Neuronal stem cell (in vitro differentiated cells): ENCODE results near the gene AMD1. TPM values are rescaled to one million over a fixed set of nuclear protein-coding genes. Genes with fewer than 3 reads are reported as not detected.

ENCODE experiments used
- DNase-seq: peaks from one replicate; pipeline ENCODE4 v3.0.0-alpha.2; 2013; ENCODE audit warnings: low spot score
- H2AFZ ChIP-seq: one replicate; pipeline ENCODE4 v1.6.1; 2013; ENCODE audit warnings: mild to moderate bottlenecking, low read length, inconsistent platforms
- H2AK5ac ChIP-seq: 2 replicates; pipeline ENCODE4 v1.6.1; 2013; ENCODE audit warnings: low read depth, mild to moderate bottlenecking, inconsistent platforms, low read length, moderate library complexity, mixed read lengths
- H2BK120ac ChIP-seq: 2 replicates; pipeline ENCODE4 v1.6.1; 2013; ENCODE audit warnings: low read depth, mild to moderate bottlenecking, inconsistent platforms, low read length, moderate library complexity, mixed read lengths
- H2BK12ac ChIP-seq: one replicate; pipeline ENCODE4 v1.6.1; 2013; ENCODE audit warnings: low read length, inconsistent platforms
- H2BK15ac ChIP-seq: 2 replicates; pipeline ENCODE4 v1.6.1; 2013; ENCODE audit warnings: mild to moderate bottlenecking, low read length, inconsistent platforms, mixed read lengths
- H2BK5ac ChIP-seq: one replicate; pipeline ENCODE4 v1.6.1; 2013; ENCODE audit warnings: inconsistent platforms, mild to moderate bottlenecking, low read length, moderate library complexity
- H3K14ac ChIP-seq: one replicate; pipeline ENCODE4 v1.6.1; 2013; ENCODE audit warnings: low read length, inconsistent platforms
- H3K18ac ChIP-seq: 2 replicates; pipeline ENCODE4 v1.6.1; 2013; ENCODE audit warnings: low read length, inconsistent platforms
- H3K23ac ChIP-seq: 2 replicates; pipeline ENCODE4 v1.6.1; 2013; ENCODE audit warnings: low read depth, mild to moderate bottlenecking, mixed read lengths, low read length, inconsistent platforms; ENCODE audit not compliant: poor library complexity
- H3K27ac ChIP-seq: replicated peaks from 3 replicates; pipeline ENCODE4 v1.5.1; 2013; ENCODE audit warnings: low read length, inconsistent platforms
- H3K27me3 ChIP-seq, 3 experiments: 2 replicates each; pipeline ENCODE4 v1.6.1; 2013; ENCODE audit warnings: low read length in 3 of 3, mild to moderate bottlenecking in 2 of 3, inconsistent platforms in 1 of 3, low read depth in 1 of 3, mixed read lengths in 1 of 3, moderate library complexity in 1 of 3; ENCODE audit not compliant: control insufficient read depth in 3 of 3, insufficient read depth in 3 of 3
- H3K36me3 ChIP-seq, 2 donors: replicated peaks in 1 of 2; 2 replicates each; pipeline ENCODE4 v1.6.1; 2013; ENCODE audit warnings: low read length in 2 of 2; ENCODE audit not compliant: control insufficient read depth in 2 of 2, insufficient read depth in 2 of 2
- H3K4ac ChIP-seq: 2 replicates; pipeline ENCODE4 v1.6.1; 2013; ENCODE audit warnings: inconsistent platforms, mild to moderate bottlenecking, low read length, moderate library complexity
- H3K4me1 ChIP-seq, 2 donors: 1 replicate in 1 of 2; 2 replicates in 1 of 2; pipeline ENCODE4 v1.6.1; 2013; ENCODE audit warnings: low read length in 2 of 2, low read depth in 1 of 2; ENCODE audit not compliant: control insufficient read depth in 2 of 2, insufficient read depth in 1 of 2
- H3K4me2 ChIP-seq: one replicate; pipeline ENCODE4 v1.6.1; 2013; ENCODE audit warnings: mild to moderate bottlenecking, low read length, inconsistent platforms; ENCODE audit not compliant: insufficient read depth, poor library complexity, severe bottlenecking
- H3K4me3 ChIP-seq, 2 donors: 2 replicates each; pipeline ENCODE4 v1.5.1; 2013; ENCODE audit warnings: low read length in 2 of 2, mild to moderate bottlenecking in 2 of 2, inconsistent platforms in 1 of 2, moderate library complexity in 1 of 2
- H3K79me1 ChIP-seq: one replicate; pipeline ENCODE4 v1.6.1; 2013; ENCODE audit warnings: low read depth, mild to moderate bottlenecking, inconsistent platforms, low read length, moderate library complexity
- H3K9ac ChIP-seq: one replicate; pipeline ENCODE4 v1.6.1; 2013; ENCODE audit warnings: mild to moderate bottlenecking, low read depth, low read length, inconsistent platforms; ENCODE audit not compliant: poor library complexity
- H3K9me3 ChIP-seq, 2 donors: replicated peaks in 1 of 2; 2 replicates each; pipeline versions ENCODE3 to v1.6.1; 2013; ENCODE audit warnings: low read length in 2 of 2, mild to moderate bottlenecking in 2 of 2, inconsistent platforms in 1 of 2, low read depth in 1 of 2, mixed read lengths in 1 of 2, moderate library complexity in 1 of 2; ENCODE audit not compliant: control insufficient read depth in 2 of 2, insufficient read depth in 1 of 2
- H4K8ac ChIP-seq: one replicate; pipeline ENCODE4 v1.6.1; 2013; ENCODE audit warnings: low read depth, mild to moderate bottlenecking, inconsistent platforms, low read length, moderate library complexity
- H4K91ac ChIP-seq: one replicate; pipeline ENCODE4 v1.6.1; 2013; ENCODE audit warnings: low read length, low read depth, mild to moderate bottlenecking, inconsistent platforms; ENCODE audit not compliant: poor library complexity
- WGBS, 2 donors: extraction: QIAGEN DNeasy Blood & Tissue Kit; methylation state at CpG; one replicate each; pipeline ENCODE4 v1.1.7; 2013; ENCODE audit warnings: missing lambda C conversion rate in 2 of 2, mixed read lengths in 1 of 2; ENCODE audit not compliant: insufficient read length in 2 of 2, insufficient replicate concordance in 1 of 2; ENCODE audit errors: extremely low coverage in 2 of 2; 5-methylcytosine and 5-hydroxymethylcytosine counted together
- small RNA-seq: library from polyadenylated mRNA; stranded (forward); fragments of <200 nt; extraction: miRNeasy Mini kit (QIAGEN cat#:217004); gene quantifications from one replicate; pipeline ENCODE3, GENCODE V24; 2013; ENCODE audit not compliant: insufficient read depth

AMD1 gene

GRCh38 chr6:110944681-110945151, 70.1 kb downstream of the AMD1 start:
- Histone ChIP-seq H3K18ac (no peak overlapping the region), H3K4ac (no peak overlapping the region), H3K9me3 (no peaks in the 10 kb centered on the region), H3K79me1 (no peaks in the 10 kb centered on the region), H3K27ac (no peak overlapping the region), H2AK5ac (no peak overlapping the region), H3K27me3 (no peaks in the 10 kb centered on the region), H3K14ac (no peak overlapping the region), H3K9ac (no peak overlapping the region), H3K23ac (no peak overlapping the region), H4K91ac (no peak overlapping the region), H3K4me2 (no peak overlapping the region), H3K4me3 (no peak overlapping the region), H3K36me3 (no peaks in the 10 kb centered on the region), H2BK120ac (no peak overlapping the region), H2AFZ (no peak overlapping the region), H2BK15ac (no peak overlapping the region), H4K8ac (no peak overlapping the region), H3K4me1 (no peaks in the 10 kb centered on the region), H2BK5ac (no peak overlapping the region), H2BK12ac (no peak overlapping the region)
- WGBS, 2 donors: no CpG with 5 or more reads among the region's 1 CpG
- no peak for DNase-seq

Small RNA genes lying within 50 kb of the gene (small RNA-seq; reads per million reads assigned to genes)
- gene RNU6-1115P: not detected
- not detected for gene SNORA40C
